Endothelial cell of umbilical vein (primary cell): ENCODE measurements around the gene TIAM1. TPM values are rescaled to one million over a fixed set of nuclear protein-coding genes. Genes with fewer than 3 reads are reported as not detected.

Experiments
- BruUV-seq: library from RNA; stranded (reverse); fragments of 400-500 nt; replicated peaks from 2 replicates; lab custom pipeline; 2021; lab: Mats Ljungman, UMichigan
- CTCF ChIA-PET: fragments of 300-600, 350-600 bp; sonication (Branson Sonifier 250); formaldehyde crosslinking; loops from one replicate; lab custom pipeline; 2021; ENCODE audit warnings: antibody characterized with exemption, inconsistent platforms; lab: Charles Lee
- POLR2A ChIA-PET: fragments of 300-600, 350-600 bp; sonication (Branson Sonifier 250); formaldehyde crosslinking; loops from one replicate; lab custom pipeline; 2021; ENCODE audit warnings: antibody characterized with exemption, inconsistent platforms; lab: Charles Lee
- DNase-seq: peaks from one replicate; pipeline ENCODE4 v3.0.0-alpha.2; 2011; ENCODE audit warnings: low read depth, low spot score
- FAIRE-seq: peaks from 2 replicates; lab custom pipeline; 2011; peaks lifted over from hg19 to GRCh38; lab: Jason Lieb, UNC
- H2AFZ ChIP-seq: 2 replicates; pipeline ENCODE4 v1.6.0; 2012; ENCODE audit warnings: low read depth, low read length, control low read depth, inconsistent platforms
- H3K27ac ChIP-seq: 2 replicates; pipeline ENCODE4 v1.5.1; 2011; ENCODE audit warnings: low read depth, mild to moderate bottlenecking, control low read depth, low read length, moderate library complexity; ENCODE audit not compliant: insufficient read depth
- H3K27me3 ChIP-seq, 2 experiments: 2 replicates each; pipeline versions ENCODE4 v1.6.0 to v1.6.1; 2011; ENCODE audit warnings: low read length in 2 of 2, mixed read lengths in 1 of 2; ENCODE audit not compliant: control insufficient read depth in 2 of 2, insufficient read depth in 2 of 2
- H3K36me3 ChIP-seq, 2 experiments: 2 replicates in 1 of 2; 3 replicates in 1 of 2; pipeline ENCODE4 v1.5.1; 2011; ENCODE audit warnings: low read length in 2 of 2, mild to moderate bottlenecking in 1 of 2, moderate library complexity in 1 of 2; ENCODE audit not compliant: control insufficient read depth in 2 of 2, insufficient read depth in 2 of 2; ENCODE audit errors: extremely low read depth in 1 of 2
- H3K4me1 ChIP-seq: 3 replicates; pipeline ENCODE4 v1.5.1; 2011; ENCODE audit warnings: mild to moderate bottlenecking, low read length; ENCODE audit not compliant: control insufficient read depth, insufficient read depth; ENCODE audit errors: extremely low read depth
- H3K4me2 ChIP-seq: 2 replicates; pipeline ENCODE4 v1.6.1; 2011; ENCODE audit warnings: low read length, control low read depth, mixed read lengths; ENCODE audit not compliant: insufficient read depth
- H3K4me3 ChIP-seq, 3 experiments: fragments of 200-600 bp in 1 of 3; sonication (generic), shearing (Covaris generic) in 1 of 3; replicated peaks in 1 of 3; 2 replicates each; pipeline ENCODE4 v1.5.1; 2011 to 2016; ENCODE audit warnings: control low read depth in 3 of 3, low read length in 3 of 3, mild to moderate bottlenecking in 2 of 3, inconsistent platforms in 1 of 3, low read depth in 1 of 3, moderate library complexity in 1 of 3; ENCODE audit not compliant: insufficient read depth in 1 of 3
- H3K79me2 ChIP-seq: 2 replicates; pipeline ENCODE4 v1.6.0; 2012; ENCODE audit warnings: low read length, inconsistent platforms; ENCODE audit not compliant: control insufficient read depth, insufficient read depth
- H3K9ac ChIP-seq: replicated peaks from 2 replicates; pipeline ENCODE3; 2011; ENCODE audit warnings: low read length, control low read depth; ENCODE audit not compliant: insufficient read depth; ENCODE audit errors: extremely low read depth
- H3K9me1 ChIP-seq: replicated peaks from 3 replicates; pipeline ENCODE4 v1.6.0; 2011; ENCODE audit warnings: mild to moderate bottlenecking, low read length; ENCODE audit not compliant: control insufficient read depth, insufficient read depth; ENCODE audit errors: extremely low read depth
- H3K9me3 ChIP-seq: replicated peaks from 2 replicates; pipeline ENCODE4 v1.5.1; 2012; ENCODE audit warnings: low read length, inconsistent platforms; ENCODE audit not compliant: control insufficient read depth, insufficient read depth
- H4K20me1 ChIP-seq: replicated peaks from 2 replicates; pipeline ENCODE3; 2011; ENCODE audit warnings: mild to moderate bottlenecking, low read length; ENCODE audit not compliant: control insufficient read depth, insufficient read depth; ENCODE audit errors: extremely low read depth
- EZH2 ChIP-seq: IDR thresholded peaks from 2 replicates; pipeline ENCODE4 v1.6.1; 2012; ENCODE audit warnings: borderline replicate concordance, low read depth, mild to moderate bottlenecking, moderate library complexity, low read length, inconsistent platforms; ENCODE audit not compliant: severe bottlenecking
- FOS ChIP-seq: IDR thresholded peaks from 2 replicates; pipeline ENCODE4 v1.6.1; 2011; ENCODE audit warnings: mild to moderate bottlenecking, low read length, moderate library complexity, borderline replicate concordance; ENCODE audit not compliant: insufficient read depth
- GATA2 ChIP-seq: IDR thresholded peaks from 2 replicates; pipeline ENCODE4 v1.7.0; 2011; ENCODE audit warnings: low read depth, mild to moderate bottlenecking, moderate library complexity, mixed read lengths, low read length; ENCODE audit not compliant: insufficient read length, insufficient read depth
- JUN ChIP-seq: IDR thresholded peaks from 2 replicates; pipeline ENCODE4 v1.6.1; 2011; ENCODE audit warnings: borderline replicate concordance, low read depth; ENCODE audit not compliant: insufficient read length, insufficient read depth
- MYC ChIP-seq: IDR thresholded peaks from one replicate; pipeline ENCODE4 v1.6.1; 2011; ENCODE audit warnings: mild to moderate bottlenecking, low read depth, low read length
- POLR2A ChIP-seq: IDR thresholded peaks from 2 replicates; pipeline ENCODE4 v1.6.1; 2012; ENCODE audit warnings: low read depth, mild to moderate bottlenecking, control low read depth, low read length
- POLR2AphosphoS5 ChIP-seq: IDR thresholded peaks from 2 replicates; pipeline ENCODE4 v1.6.1; 2012; ENCODE audit warnings: low read depth, mild to moderate bottlenecking, control low read depth, low read length, moderate library complexity; ENCODE audit not compliant: insufficient read depth
- dilution Hi-C: fragments of 300-500 bp; cut with MboI; formaldehyde crosslinking; loops from one replicate; pipeline ENCODE4 v1.15.0; 2019; ENCODE audit warnings: low sequenced_read_pairs; ENCODE audit not compliant: extremely low pct_ligation_motif_present
- intact Hi-C: fragments of 100-400 bp; cut with micrococcal nuclease; formaldehyde crosslinking; loops from one replicate; pipeline ENCODE4 v1.10.0; 2022
- polyA plus RNA-seq, 4 experiments: library from polyadenylated mRNA; depleted of rRNA in 3 of 4; stranded (reverse) in 3 of 4; unstranded in 1 of 4; fragments of >200 nt; gene quantifications; 2 replicates each; pipeline versions ENCODE4 v1.2.1 to v1.2.3, GENCODE V29; 2011 to 2012; ENCODE audit warnings: missing spikeins in 1 of 4
- total RNA-seq: library from RNA; stranded (reverse); gene quantifications from 2 replicates; pipeline ENCODE4 v1.2.3, GENCODE V29; 2021
- TF ChIP-seq, protein P1 (sequence below): IDR thresholded peaks from 2 replicates; pipeline ENCODE4 v1.6.1; 2011; ENCODE audit not compliant: insufficient read depth, insufficient read length
- TF ChIP-seq, protein P2 (sequence below), 2 donors: IDR thresholded peaks; 1 replicate in 1 of 2; 2 replicates in 1 of 2; pipeline ENCODE4 v1.5.1; 2011; ENCODE audit warnings: low read length in 2 of 2, mild to moderate bottlenecking in 2 of 2, moderate library complexity in 2 of 2, control low read depth in 1 of 2, inconsistent platforms in 1 of 2, low read depth in 1 of 2; ENCODE audit not compliant: insufficient read depth in 1 of 2; ENCODE audit errors: extremely low read depth in 1 of 2

Gene TIAM1
- total and polyA plus RNA-seq, 2 donors (not counting 3 experiments of a cell fraction or from before 2014, with no cell fraction given): 0.21 to 0.86 TPM

DNA sequence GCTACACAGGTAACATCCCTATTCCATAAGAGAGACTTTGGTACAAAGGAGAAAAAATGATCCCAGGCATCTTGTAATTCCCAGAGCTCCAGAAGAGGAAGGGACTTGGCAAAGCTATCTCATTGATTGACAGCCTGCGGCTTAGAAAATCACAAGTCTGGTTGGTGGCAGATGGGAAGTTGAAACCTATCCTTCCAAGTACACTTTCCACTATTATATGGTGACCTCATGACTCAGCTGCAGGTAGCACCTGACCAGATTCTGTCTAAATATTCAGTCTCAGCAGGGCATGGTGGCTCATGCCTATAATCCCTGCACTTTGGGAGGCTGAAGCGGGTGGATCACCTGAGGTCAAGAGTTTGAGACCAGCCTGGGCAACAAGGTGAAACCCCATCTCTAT, 89.9 kb downstream of the TIAM1 start:
- Histone ChIP-seq H3K79me2 (no peaks in the 10 kb centered on the region), H3K9me1 (no peaks in the 10 kb centered on the region), H3K4me2 (no peak overlapping the region), H3K4me1 (no peaks in the 10 kb centered on the region), H3K27me3 (no peaks in the 10 kb centered on the region), H3K9ac (no peak overlapping the region), H3K4me3 (no peak overlapping the region), H3K36me3 (no peaks in the 10 kb centered on the region), H2AFZ (no peak overlapping the region), H3K27ac (no peak overlapping the region), H4K20me1 (no peaks in the 10 kb centered on the region), H3K9me3 (no peaks in the 10 kb centered on the region)
- CTCF ChIA-PET: interaction anchor here (0.6 kb wide), 1 partner anchor 41 kb away, joined by 3 read pairs; no protein-coding TSS in a partner anchor
- DNase-seq: no peak
- no TSS peak for BruUV-seq
- TF ChIP-seq POLR2AphosphoS5 (no peak), EZH2 (no peak), MYC (no peak), POLR2A (no peak), FOS (no peak), GATA2 (no peak), JUN (no peak)
- TF ChIP-seq, protein P1, sequence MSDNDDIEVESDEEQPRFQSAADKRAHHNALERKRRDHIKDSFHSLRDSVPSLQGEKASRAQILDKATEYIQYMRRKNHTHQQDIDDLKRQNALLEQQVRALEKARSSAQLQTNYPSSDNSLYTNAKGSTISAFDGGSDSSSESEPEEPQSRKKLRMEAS: no peak
- TF ChIP-seq, protein P2, sequence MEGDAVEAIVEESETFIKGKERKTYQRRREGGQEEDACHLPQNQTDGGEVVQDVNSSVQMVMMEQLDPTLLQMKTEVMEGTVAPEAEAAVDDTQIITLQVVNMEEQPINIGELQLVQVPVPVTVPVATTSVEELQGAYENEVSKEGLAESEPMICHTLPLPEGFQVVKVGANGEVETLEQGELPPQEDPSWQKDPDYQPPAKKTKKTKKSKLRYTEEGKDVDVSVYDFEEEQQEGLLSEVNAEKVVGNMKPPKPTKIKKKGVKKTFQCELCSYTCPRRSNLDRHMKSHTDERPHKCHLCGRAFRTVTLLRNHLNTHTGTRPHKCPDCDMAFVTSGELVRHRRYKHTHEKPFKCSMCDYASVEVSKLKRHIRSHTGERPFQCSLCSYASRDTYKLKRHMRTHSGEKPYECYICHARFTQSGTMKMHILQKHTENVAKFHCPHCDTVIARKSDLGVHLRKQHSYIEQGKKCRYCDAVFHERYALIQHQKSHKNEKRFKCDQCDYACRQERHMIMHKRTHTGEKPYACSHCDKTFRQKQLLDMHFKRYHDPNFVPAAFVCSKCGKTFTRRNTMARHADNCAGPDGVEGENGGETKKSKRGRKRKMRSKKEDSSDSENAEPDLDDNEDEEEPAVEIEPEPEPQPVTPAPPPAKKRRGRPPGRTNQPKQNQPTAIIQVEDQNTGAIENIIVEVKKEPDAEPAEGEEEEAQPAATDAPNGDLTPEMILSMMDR (IDR thresholded peaks at IDR 0.05; ENCODE audit: extremely low read depth in 1 of 2, insufficient read depth in 1 of 2, low read depth in 1 of 2, low read length in 2 of 2): no peak
- intact Hi-C loops (no loop called here), dilution Hi-C loops (no loop called here)
- POLR2A ChIA-PET: no interaction called here
- no peak for FAIRE-seq
